ENCODE measurements around the gene SORCS3. TPM values are rescaled to one million over a fixed set of nuclear protein-coding genes. Genes with fewer than 3 reads are reported as not detected.

Gene SORCS3
- total RNA-seq, 1 donor from 2014 or later: 1.00 TPM

DNA sequence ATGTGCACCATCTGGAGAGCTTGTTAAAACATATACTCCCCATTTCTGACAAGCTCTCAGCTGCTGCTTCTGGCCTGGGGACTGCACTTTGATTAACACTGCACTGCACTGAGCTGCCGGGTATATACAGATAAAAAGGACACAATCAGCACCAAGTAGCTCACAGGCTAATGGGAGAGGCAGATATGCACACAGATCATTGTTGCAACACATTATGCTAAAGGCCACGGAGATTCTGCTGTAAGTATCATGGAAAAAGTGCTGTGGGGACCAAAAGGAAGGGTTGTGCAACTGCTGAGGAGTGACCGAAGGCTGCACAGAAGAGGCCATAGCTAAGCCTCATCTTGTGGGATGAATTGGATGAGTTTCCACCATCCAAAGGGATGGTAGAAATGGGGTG lies 455.2 kb downstream of the SORCS3 start:
- H3K4me1 Mint-ChIP-seq (ENCODE audit: low read depth, unreplicated experiment): peaks cover 2% of the 10 kb centered on the region
- DNase-seq (ENCODE audit: low read depth) (no peak), FAIRE-seq (no peak)
- Histone ChIP-seq H4K20me1 (ENCODE audit: insufficient read depth, low read length) (no peaks in the 10 kb centered on the region), H3K9me3 (ENCODE audit: insufficient read depth, low read depth, low read length) (no peaks in the 10 kb centered on the region), H2AFZ (ENCODE audit: low read depth, low read length) (no peak overlapping the region), H3K4me2 (ENCODE audit: low read length) (no peak overlapping the region), H3K9ac (ENCODE audit: low read length) (no peak overlapping the region), H3K36me3 (ENCODE audit: insufficient read depth, low read length) (no peaks in the 10 kb centered on the region), H3K79me2 (ENCODE audit: insufficient read depth, low read length) (no peaks in the 10 kb centered on the region), H3K4me1 (ENCODE audit: insufficient read depth, low read length) (no peaks in the 10 kb centered on the region), H3K27ac (ENCODE audit: low read depth, low read length) (no peak overlapping the region), H3K27me3 (ENCODE audit: insufficient read depth, low read length) (no peaks in the 10 kb centered on the region), H3K4me3 (ENCODE audit: insufficient read depth, low read depth, low read length) (no peak overlapping the region)
- H3K27ac Mint-ChIP-seq (ENCODE audit: unreplicated experiment): no peak overlapping the region
- no peaks in the 10 kb centered on the region for H3K36me3 Mint-ChIP-seq (ENCODE audit: low read depth, unreplicated experiment)
- TF ChIP-seq CTCF (IDR thresholded peaks at IDR 0.05; ENCODE audit: insufficient read depth, low read depth, low read length) (no peak), EZH2 (IDR thresholded peaks at IDR 0.05; ENCODE audit: insufficient read depth, low read length) (no peak)
- H3K4me3 Mint-ChIP-seq (ENCODE audit: unreplicated experiment): no peak overlapping the region
- peaks cover 4% of the 10 kb centered on the region for H3K27me3 Mint-ChIP-seq (ENCODE audit: low read depth, unreplicated experiment)
- H3K9me3 Mint-ChIP-seq (ENCODE audit: unreplicated experiment): no peaks in the 10 kb centered on the region

DNA sequence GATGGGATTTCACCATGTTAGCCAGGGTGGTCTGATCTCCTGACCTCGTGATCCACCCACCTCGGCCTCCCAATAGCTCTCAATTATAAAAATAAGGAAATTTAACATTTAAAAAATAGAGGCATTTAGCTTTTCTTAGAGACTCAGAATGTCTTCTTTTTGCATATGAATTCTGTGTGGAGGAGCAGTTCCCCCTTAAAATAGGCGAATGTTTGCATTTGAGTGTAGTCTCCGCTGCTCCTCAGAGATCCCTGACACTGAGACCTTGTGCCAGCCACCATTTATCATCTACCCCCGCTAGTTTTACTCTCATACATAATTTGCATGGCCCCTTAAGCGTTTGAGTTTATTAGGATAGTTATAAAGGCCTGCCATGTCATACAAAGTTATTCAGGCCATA lies 461.9 kb downstream of the SORCS3 start:
- Histone ChIP-seq H3K27ac (ENCODE audit: low read depth, low read length) (no peak overlapping the region), H3K9ac (ENCODE audit: low read length) (no peak overlapping the region), H3K4me1 (ENCODE audit: insufficient read depth, low read length) (no peaks in the 10 kb centered on the region), H3K27me3 (ENCODE audit: insufficient read depth, low read length) (no peaks in the 10 kb centered on the region), H3K79me2 (ENCODE audit: insufficient read depth, low read length) (no peaks in the 10 kb centered on the region), H3K9me3 (ENCODE audit: insufficient read depth, low read depth, low read length) (no peaks in the 10 kb centered on the region), H3K36me3 (ENCODE audit: insufficient read depth, low read length) (no peaks in the 10 kb centered on the region), H2AFZ (ENCODE audit: low read depth, low read length) (no peak overlapping the region), H3K4me3 (ENCODE audit: insufficient read depth, low read depth, low read length) (no peak overlapping the region), H3K4me2 (ENCODE audit: low read length) (no peak overlapping the region), H4K20me1 (ENCODE audit: insufficient read depth, low read length) (no peaks in the 10 kb centered on the region)
- Mint-ChIP-seq H3K4me1 (ENCODE audit: low read depth, unreplicated experiment) (no peaks in the 10 kb centered on the region), H3K27me3 (ENCODE audit: low read depth, unreplicated experiment) (peaks cover 10% of the 10 kb centered on the region), H3K9me3 (ENCODE audit: unreplicated experiment) (peaks cover 1% of the 10 kb centered on the region), H3K27ac (ENCODE audit: unreplicated experiment) (no peak overlapping the region), H3K4me3 (ENCODE audit: unreplicated experiment) (no peak overlapping the region), H3K36me3 (ENCODE audit: low read depth, unreplicated experiment) (no peaks in the 10 kb centered on the region)
- TF ChIP-seq EZH2 (IDR thresholded peaks at IDR 0.05; ENCODE audit: insufficient read depth, low read length) (no peak), CTCF (IDR thresholded peaks at IDR 0.05; ENCODE audit: insufficient read depth, low read depth, low read length) (no peak)
- DNase-seq (ENCODE audit: low read depth): no peak
- no peak for FAIRE-seq

DNA sequence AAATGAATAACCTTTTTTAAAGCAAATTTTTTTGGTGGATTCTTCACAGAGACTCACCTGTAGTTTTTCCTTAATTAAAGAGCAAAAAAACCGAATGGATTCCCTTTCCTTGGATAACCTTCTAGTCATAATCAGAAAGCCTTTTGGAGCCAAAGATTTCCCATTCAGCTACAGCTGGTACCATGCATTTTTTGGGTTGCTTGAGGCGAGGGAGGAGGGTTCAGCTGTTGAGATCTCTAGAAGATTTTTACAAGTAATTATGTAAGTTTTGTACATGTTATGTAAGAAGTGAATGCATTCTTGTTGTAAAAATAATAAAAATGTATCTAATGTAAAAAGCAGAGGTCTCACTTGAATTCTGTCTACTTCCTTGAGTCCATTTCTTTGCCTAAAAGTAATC lies 463.2 kb downstream of the SORCS3 start:
- no peaks in the 10 kb centered on the region for H3K36me3 Mint-ChIP-seq (ENCODE audit: low read depth, unreplicated experiment)
- no peaks in the 10 kb centered on the region for H3K79me2 ChIP-seq (ENCODE audit: insufficient read depth, low read length)
- peaks cover 1% of the 10 kb centered on the region for H3K9me3 Mint-ChIP-seq (ENCODE audit: unreplicated experiment)
- DNase-seq (ENCODE audit: low read depth) (no peak), FAIRE-seq (no peak)
- no peaks in the 10 kb centered on the region for H4K20me1 ChIP-seq (ENCODE audit: insufficient read depth, low read length)
- no peak overlapping the region for H2AFZ ChIP-seq (ENCODE audit: low read depth, low read length)
- H3K9me3 ChIP-seq (ENCODE audit: insufficient read depth, low read depth, low read length): no peaks in the 10 kb centered on the region
- H3K36me3 ChIP-seq (ENCODE audit: insufficient read depth, low read length): no peaks in the 10 kb centered on the region
- no peak overlapping the region for H3K27ac ChIP-seq (ENCODE audit: low read depth, low read length)
- no peaks in the 10 kb centered on the region for H3K4me1 ChIP-seq (ENCODE audit: insufficient read depth, low read length)
- H3K27me3 Mint-ChIP-seq (ENCODE audit: low read depth, unreplicated experiment): peaks cover 10% of the 10 kb centered on the region
- H3K27ac Mint-ChIP-seq (ENCODE audit: unreplicated experiment): no peak overlapping the region
- H3K4me1 Mint-ChIP-seq (ENCODE audit: low read depth, unreplicated experiment): no peaks in the 10 kb centered on the region
- no peak overlapping the region for H3K4me2 ChIP-seq (ENCODE audit: low read length)
- H3K27me3 ChIP-seq (ENCODE audit: insufficient read depth, low read length): no peaks in the 10 kb centered on the region
- no peak overlapping the region for H3K4me3 ChIP-seq (ENCODE audit: insufficient read depth, low read depth, low read length)
- H3K4me3 Mint-ChIP-seq (ENCODE audit: unreplicated experiment): no peak overlapping the region
- no peak overlapping the region for H3K9ac ChIP-seq (ENCODE audit: low read length)
- no peak for TF ChIP-seq EZH2 (IDR thresholded peaks at IDR 0.05; ENCODE audit: insufficient read depth, low read length)
- TF ChIP-seq CTCF (IDR thresholded peaks at IDR 0.05; ENCODE audit: insufficient read depth, low read depth, low read length): no peak
